ENCODE data around the gene BMPR1A. TPM values are rescaled to one million over a fixed set of nuclear protein-coding genes. Genes with fewer than 3 reads are reported as not detected.
"Not testable (repeated sequence)": the region's sequence is repeated elsewhere in the genome, so short reads cannot be mapped to it uniquely, and the experiment has no call there.

Gene BMPR1A
- total RNA-seq, 2 donors from 2014 or later = 69.4 to 96.4 TPM

DNA sequence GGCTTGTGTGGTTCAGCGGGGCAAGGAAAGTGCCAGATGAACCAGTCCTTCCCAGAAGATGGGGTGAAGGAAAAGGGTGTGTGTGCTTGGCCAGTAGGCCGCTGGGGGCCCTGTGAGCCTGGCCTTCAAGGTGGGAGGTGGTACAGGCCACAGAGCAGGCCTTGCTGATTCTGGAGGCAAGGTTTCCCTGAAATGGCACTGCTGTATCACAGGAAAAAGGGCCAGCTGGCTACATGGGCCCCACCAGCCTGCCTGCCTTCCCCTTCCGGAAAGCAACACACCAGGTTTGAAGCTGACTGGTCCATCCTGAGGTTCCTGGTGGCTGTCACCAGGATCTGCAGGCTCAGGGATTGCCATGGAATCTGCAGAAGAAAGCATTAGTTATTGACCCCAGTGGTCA is 188.5 kb downstream of the BMPR1A start:
- Histone ChIP-seq H3K9me3 (ENCODE audit: control insufficient read depth, low read length) (no peaks in the 10 kb centered on the region), H3K27me3 (ENCODE audit: control insufficient read depth, insufficient read depth, low read length, poor library complexity, severe bottlenecking) (no peaks in the 10 kb centered on the region), H3K9ac (ENCODE audit: extremely low read depth, low read length, poor library complexity, severe bottlenecking) (no peak overlapping the region), H3K4me1 (ENCODE audit: control insufficient read depth, insufficient read depth, low read length) (no peaks in the 10 kb centered on the region), H3K4me3 (ENCODE audit: low read length) (no peak overlapping the region), H3K36me3 (ENCODE audit: control insufficient read depth, insufficient read depth, low read length) (no peaks in the 10 kb centered on the region), H3K27ac (ENCODE audit: low read depth, low read length) (no peak overlapping the region)
- peaks cover 5% of the 10 kb centered on the region for H3K4me1 Mint-ChIP-seq
- TF ChIP-seq, protein P1, sequence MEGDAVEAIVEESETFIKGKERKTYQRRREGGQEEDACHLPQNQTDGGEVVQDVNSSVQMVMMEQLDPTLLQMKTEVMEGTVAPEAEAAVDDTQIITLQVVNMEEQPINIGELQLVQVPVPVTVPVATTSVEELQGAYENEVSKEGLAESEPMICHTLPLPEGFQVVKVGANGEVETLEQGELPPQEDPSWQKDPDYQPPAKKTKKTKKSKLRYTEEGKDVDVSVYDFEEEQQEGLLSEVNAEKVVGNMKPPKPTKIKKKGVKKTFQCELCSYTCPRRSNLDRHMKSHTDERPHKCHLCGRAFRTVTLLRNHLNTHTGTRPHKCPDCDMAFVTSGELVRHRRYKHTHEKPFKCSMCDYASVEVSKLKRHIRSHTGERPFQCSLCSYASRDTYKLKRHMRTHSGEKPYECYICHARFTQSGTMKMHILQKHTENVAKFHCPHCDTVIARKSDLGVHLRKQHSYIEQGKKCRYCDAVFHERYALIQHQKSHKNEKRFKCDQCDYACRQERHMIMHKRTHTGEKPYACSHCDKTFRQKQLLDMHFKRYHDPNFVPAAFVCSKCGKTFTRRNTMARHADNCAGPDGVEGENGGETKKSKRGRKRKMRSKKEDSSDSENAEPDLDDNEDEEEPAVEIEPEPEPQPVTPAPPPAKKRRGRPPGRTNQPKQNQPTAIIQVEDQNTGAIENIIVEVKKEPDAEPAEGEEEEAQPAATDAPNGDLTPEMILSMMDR (conservative IDR thresholded peaks at IDR 0.05) = no peak
- H3K27me3 Mint-ChIP-seq (ENCODE audit: insufficient read depth) = peaks cover 42% of the 10 kb centered on the region
- H3K27ac Mint-ChIP-seq = no peak overlapping the region
- no peak for DNase-seq
- no peak overlapping the region for H3K4me3 Mint-ChIP-seq
- H3K36me3 Mint-ChIP-seq (ENCODE audit: low read depth) = peaks cover 3% of the 10 kb centered on the region
- WGBS, 2 experiments (ENCODE audit: insufficient coverage in 1 of 2, insufficient read length in 1 of 2) = 94 to 100% methylated on average over 2 to 3 of the region's 3 CpGs
- no peaks in the 10 kb centered on the region for H3K9me3 Mint-ChIP-seq

DNA sequence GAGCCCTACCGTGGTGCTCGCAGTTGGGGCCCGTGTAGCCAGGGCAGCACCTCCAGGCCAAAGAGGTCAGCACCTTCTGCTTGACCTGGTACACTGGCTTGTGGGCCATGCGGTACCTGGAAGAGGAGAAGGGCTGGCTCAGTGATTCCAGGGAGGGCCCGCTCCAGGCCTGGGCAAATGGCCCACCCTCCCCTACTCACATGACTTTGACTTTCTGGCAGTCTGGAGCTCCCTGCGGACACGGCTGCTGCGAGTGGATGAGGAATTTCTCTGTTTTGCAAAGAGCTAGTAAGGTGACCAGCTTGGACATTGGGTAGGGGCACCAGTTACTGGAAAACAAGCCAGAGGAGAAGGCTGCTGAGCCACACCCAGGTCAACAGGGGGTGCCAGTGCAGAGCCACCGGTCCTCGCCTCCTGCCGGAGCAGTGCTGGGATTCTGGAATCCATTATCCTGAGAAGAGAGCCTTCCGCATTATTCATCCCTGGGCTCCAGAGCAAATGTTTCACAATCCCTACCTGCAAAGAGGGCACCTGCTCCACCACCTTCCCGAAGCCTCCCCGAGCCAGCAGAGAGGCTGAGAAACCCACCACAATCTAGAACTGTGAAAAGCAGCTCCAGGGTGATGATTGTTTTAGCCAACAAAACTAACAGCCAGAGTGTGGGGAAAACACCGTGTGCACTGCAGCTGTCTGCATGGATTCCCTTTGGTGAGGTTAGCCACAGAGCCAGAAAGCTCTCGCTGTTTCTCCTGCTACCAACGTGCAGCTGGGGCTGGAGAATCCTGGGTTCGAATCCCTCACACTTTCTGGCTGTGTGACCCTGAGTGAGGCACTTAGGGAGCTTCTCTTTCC is 189.2 kb downstream of the BMPR1A start:
- Histone ChIP-seq H3K9ac (ENCODE audit: extremely low read depth, low read length, poor library complexity, severe bottlenecking) (no peak overlapping the region), H3K4me3 (ENCODE audit: low read length) (no peak overlapping the region), H3K36me3 (ENCODE audit: control insufficient read depth, insufficient read depth, low read length) (no peaks in the 10 kb centered on the region), H3K27me3 (ENCODE audit: control insufficient read depth, insufficient read depth, low read length, poor library complexity, severe bottlenecking) (no peaks in the 10 kb centered on the region), H3K9me3 (ENCODE audit: control insufficient read depth, low read length) (no peaks in the 10 kb centered on the region), H3K27ac (ENCODE audit: low read depth, low read length) (no peak overlapping the region), H3K4me1 (ENCODE audit: control insufficient read depth, insufficient read depth, low read length) (no peaks in the 10 kb centered on the region)
- no peak overlapping the region for H3K27ac Mint-ChIP-seq
- peaks cover 4% of the 10 kb centered on the region for H3K36me3 Mint-ChIP-seq (ENCODE audit: low read depth)
- H3K9me3 Mint-ChIP-seq = peaks cover 4% of the 10 kb centered on the region
- TF ChIP-seq, protein P1 (conservative IDR thresholded peaks at IDR 0.05) = peak; percentile 83
- peaks cover 39% of the 10 kb centered on the region for H3K27me3 Mint-ChIP-seq (ENCODE audit: insufficient read depth)
- 74 to 75% methylated on average over 11 to 18 of the region's 18 CpGs for WGBS, 2 experiments (ENCODE audit: insufficient coverage in 1 of 2, insufficient read length in 1 of 2)
- H3K4me3 Mint-ChIP-seq = no peak overlapping the region
- peaks cover 5% of the 10 kb centered on the region for H3K4me1 Mint-ChIP-seq
- DNase-seq = peak; percentile 92

DNA sequence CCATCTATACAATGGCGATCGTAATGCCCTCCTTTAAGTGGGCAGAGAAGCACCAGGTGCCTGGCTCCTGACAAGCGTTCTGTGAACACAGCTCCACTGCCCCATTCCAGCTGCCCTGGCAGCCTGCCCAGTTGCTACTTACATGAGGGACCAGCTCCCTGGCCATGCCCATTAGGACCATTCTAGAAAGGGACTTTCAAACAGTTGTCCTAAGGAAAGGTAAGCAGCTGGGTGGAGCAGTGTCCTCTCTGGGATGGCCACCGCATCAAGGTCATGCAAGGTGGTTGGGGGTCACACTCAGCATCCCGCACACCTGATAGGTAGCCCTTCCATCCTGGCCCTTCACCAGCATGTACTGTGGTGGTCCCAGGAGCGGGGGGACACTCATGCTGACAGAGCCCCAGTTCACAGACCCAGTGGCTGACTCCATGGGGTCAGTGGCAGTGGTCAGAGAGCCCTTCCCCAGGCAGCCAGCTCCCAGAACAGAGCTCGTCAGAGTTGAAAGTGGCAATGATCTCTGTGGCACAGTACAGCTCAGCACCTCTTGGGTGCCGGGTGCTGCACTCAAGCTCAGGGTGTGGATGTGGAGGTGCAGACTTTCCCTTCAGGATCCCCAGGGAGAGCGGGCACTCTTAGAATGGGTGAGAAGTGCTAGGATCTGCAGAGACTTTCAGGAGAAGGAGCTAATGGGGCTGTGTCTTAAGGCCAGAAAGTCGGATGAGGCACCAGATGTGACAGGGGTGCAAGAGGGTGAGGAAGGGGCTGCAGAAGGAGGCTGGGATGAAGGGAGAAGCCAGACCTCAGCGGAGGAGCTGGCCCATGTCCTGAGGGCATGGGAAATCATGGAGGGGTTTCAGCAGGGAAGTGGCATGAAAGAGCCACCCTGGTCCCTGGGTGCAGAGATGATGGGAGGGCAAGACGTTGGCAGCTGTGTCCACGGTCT is 190.1 kb downstream of the BMPR1A start:
- Mint-ChIP-seq H3K27ac (no peak overlapping the region), H3K36me3 (ENCODE audit: low read depth) (peaks cover 5% of the 10 kb centered on the region), H3K4me3 (no peak overlapping the region), H3K9me3 (peaks cover 12% of the 10 kb centered on the region), H3K4me1 (peaks cover 5% of the 10 kb centered on the region), H3K27me3 (ENCODE audit: insufficient read depth) (peaks cover 34% of the 10 kb centered on the region)
- WGBS, 2 experiments (ENCODE audit: insufficient coverage in 1 of 2, insufficient read length in 1 of 2) = 92 to 96% methylated on average over 10 to 13 of the region's 13 CpGs
- TF ChIP-seq, protein P1 (conservative IDR thresholded peaks at IDR 0.05) = no peak
- no peaks in the 10 kb centered on the region for H3K27me3 ChIP-seq (ENCODE audit: control insufficient read depth, insufficient read depth, low read length, poor library complexity, severe bottlenecking)
- H3K9ac ChIP-seq (ENCODE audit: extremely low read depth, low read length, poor library complexity, severe bottlenecking) = no peak overlapping the region
- H3K36me3 ChIP-seq (ENCODE audit: control insufficient read depth, insufficient read depth, low read length) = no peaks in the 10 kb centered on the region
- H3K9me3 ChIP-seq (ENCODE audit: control insufficient read depth, low read length) = peaks cover 4% of the 10 kb centered on the region
- peak; percentile 44 for DNase-seq
- H3K27ac ChIP-seq (ENCODE audit: low read depth, low read length) = no peak overlapping the region
- H3K4me1 ChIP-seq (ENCODE audit: control insufficient read depth, insufficient read depth, low read length) = no peaks in the 10 kb centered on the region
- H3K4me3 ChIP-seq (ENCODE audit: low read length) = no peak overlapping the region

- not testable (repeated sequence) for H3K4me1 Mint-ChIP-seq; H3K36me3 ChIP-seq (ENCODE audit: control insufficient read depth, insufficient read depth, low read length); H3K4me3 Mint-ChIP-seq; H3K4me3 ChIP-seq (ENCODE audit: low read length); DNase-seq; H3K27ac Mint-ChIP-seq; H3K27ac ChIP-seq (ENCODE audit: low read depth, low read length); H3K4me1 ChIP-seq (ENCODE audit: control insufficient read depth, insufficient read depth, low read length); H3K9ac ChIP-seq (ENCODE audit: extremely low read depth, low read length, poor library complexity, severe bottlenecking); H3K27me3 ChIP-seq (ENCODE audit: control insufficient read depth, insufficient read depth, low read length, poor library complexity, severe bottlenecking)
- H3K9me3 ChIP-seq (ENCODE audit: control insufficient read depth, low read length) = peaks cover 16% of the 10 kb centered on the region
- Mint-ChIP-seq H3K36me3 (ENCODE audit: low read depth) (peaks cover 12% of the 10 kb centered on the region), H3K27me3 (ENCODE audit: insufficient read depth) (peaks cover 22% of the 10 kb centered on the region), H3K9me3 (peaks cover 25% of the 10 kb centered on the region)
- 93 to 100% methylated on average over 4 of the region's 4 CpGs for WGBS, 2 experiments (ENCODE audit: insufficient coverage in 1 of 2, insufficient read length in 1 of 2)
Measured at GRCh38 chr10:86947806-86948205, 191.4 kb downstream of the BMPR1A start.
